Measurements from ENCODE around the gene MPP2. TPM values are rescaled to one million over a fixed set of nuclear protein-coding genes. Genes with fewer than 3 reads are reported as not detected.

The MPP2 gene
- total and polyA plus RNA-seq, 2 of the 13 experiments (the other 11 are each of a cell fraction or from before 2014, with no cell fraction given): 0.20 to 1.7 TPM

DNA sequence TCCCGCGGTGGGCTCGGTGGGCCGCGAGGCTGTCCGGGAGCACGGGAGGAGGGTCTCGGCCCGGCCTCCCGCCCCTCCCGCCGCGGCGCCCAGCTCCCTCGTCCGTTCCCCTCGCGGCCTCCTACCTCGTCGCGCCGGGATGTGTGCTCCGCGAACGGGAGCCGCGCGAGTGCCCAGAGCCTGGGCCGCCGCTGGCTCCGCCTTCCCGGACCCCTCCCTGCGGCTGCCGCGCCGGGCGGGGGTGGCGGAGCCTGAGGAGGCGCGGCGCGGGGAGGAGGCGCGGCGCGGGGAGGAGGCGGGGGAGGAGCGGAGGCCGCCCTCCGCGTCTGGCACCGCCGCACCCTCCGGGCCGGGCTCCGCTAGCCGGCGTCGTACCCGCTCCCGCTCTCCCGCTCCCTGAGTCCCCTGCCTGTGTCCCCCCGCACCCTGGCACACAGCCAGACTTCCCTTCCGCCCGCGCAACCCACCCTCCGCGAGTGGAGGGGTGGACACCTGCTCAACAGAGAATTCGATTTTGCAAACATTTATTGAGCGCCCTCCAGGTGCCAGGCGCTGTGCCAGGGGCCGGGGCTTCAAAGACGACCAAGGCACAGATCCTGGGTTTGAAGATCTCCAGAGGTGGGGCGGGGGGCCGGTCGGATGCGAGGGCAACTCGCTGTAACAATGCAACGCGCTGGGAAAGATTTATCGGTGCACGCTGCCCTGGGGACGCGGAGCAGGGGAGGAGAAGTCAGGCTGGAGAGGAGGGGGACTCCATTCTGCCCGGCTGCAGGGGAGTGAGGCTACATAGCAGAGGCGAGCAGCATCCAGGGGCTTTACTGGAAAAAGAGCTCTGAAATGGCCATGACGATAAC is 74.1 kb downstream of the MPP2 start, which contains the start of gene MPP3 (continued):
- TF ChIP-seq, protein P1, sequence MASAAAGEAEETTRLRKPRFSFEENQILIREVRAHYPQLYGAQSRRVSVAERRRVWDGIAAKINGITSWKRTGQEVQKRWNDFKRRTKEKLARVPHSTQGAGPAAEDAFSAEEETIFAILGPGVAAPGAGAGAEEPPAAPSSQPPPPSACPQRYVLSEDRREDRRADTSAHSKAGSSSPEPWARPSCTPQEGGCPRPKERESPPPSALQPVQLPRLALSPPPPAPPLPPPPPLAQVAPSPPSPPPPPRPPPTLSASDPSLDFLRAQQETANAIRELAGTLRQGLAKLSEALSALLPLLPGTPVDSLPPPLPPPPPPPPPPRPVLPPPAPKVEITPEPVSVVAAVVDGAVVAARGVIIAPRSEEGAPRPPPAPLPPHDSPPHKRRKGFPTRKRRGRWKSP (CRISPR knock-in tag; IDR thresholded peaks at IDR 0.05): 0 out of 2 replicates have a peak, but pooled peaks have one; percentile 46
- TF ChIP-seq, protein P2, sequence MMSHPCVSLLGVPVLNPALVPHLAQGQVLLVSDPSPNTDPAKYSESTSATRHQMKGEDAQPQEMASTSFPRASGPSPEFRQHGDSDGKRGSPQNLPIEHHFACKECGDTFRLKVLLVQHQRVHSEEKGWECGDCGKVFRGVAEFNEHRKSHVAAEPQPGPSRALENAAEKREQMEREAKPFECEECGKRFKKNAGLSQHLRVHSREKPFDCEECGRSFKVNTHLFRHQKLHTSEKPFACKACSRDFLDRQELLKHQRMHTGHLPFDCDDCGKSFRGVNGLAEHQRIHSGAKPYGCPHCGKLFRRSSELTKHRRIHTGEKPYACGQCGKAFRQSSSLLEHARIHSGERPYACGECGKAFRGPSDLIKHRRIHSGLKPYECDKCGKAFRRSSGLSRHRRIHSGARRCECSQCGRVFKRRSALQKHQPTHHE (CRISPR knock-in tag; IDR thresholded peaks at IDR 0.05; ENCODE audit: borderline replicate concordance): no peak
- TF ChIP-seq BCL6 (CRISPR knock-in tag; IDR thresholded peaks at IDR 0.05) (no peak), ELF3 (CRISPR knock-in tag; IDR thresholded peaks at IDR 0.05) (no peak), CAMTA2 (CRISPR knock-in tag; IDR thresholded peaks at IDR 0.05; ENCODE audit: borderline replicate concordance) (0 out of 2 replicates have a peak, but pooled peaks have one; percentile 76), ZFX (CRISPR knock-in tag; IDR thresholded peaks at IDR 0.05; ENCODE audit: low read depth) (peak; percentile 21; the same call in 1 of the 2 replicates), KDM2A (CRISPR knock-in tag; IDR thresholded peaks at IDR 0.05; ENCODE audit: borderline replicate concordance, low read depth) (peak; percentile 22; the same call in 1 of the 2 replicates), CEBPG (CRISPR knock-in tag; IDR thresholded peaks at IDR 0.05) (no peak), ZGPAT (CRISPR knock-in tag; IDR thresholded peaks at IDR 0.05) (no peak), ARNTL (CRISPR knock-in tag; IDR thresholded peaks at IDR 0.05) (no peak), ATF2 (CRISPR knock-in tag; IDR thresholded peaks at IDR 0.05) (no peak), AHR (CRISPR knock-in tag; IDR thresholded peaks at IDR 0.05) (0 out of 2 replicates have a peak, but pooled peaks have one; percentile 32), ZNF704 (CRISPR knock-in tag; IDR thresholded peaks at IDR 0.05; ENCODE audit: borderline replicate concordance) (no peak)

All from HepG2 (cell line).